HG03432 (cell line): ENCODE measurements around the gene NDUFS7.
"Not testable (repeated sequence)": the region's sequence is repeated elsewhere in the genome, so short reads cannot be mapped to it uniquely, and the experiment has no call there.

Experiments
- ATAC-seq: cut with Tn5 transposase; IDR thresholded peaks from one replicate; pipeline ENCODE4 v1.9.1; 2021; ENCODE audit warnings: mild to moderate bottlenecking, moderate library complexity; ENCODE audit not compliant: unreplicated experiment

The NDUFS7 gene

DNA sequence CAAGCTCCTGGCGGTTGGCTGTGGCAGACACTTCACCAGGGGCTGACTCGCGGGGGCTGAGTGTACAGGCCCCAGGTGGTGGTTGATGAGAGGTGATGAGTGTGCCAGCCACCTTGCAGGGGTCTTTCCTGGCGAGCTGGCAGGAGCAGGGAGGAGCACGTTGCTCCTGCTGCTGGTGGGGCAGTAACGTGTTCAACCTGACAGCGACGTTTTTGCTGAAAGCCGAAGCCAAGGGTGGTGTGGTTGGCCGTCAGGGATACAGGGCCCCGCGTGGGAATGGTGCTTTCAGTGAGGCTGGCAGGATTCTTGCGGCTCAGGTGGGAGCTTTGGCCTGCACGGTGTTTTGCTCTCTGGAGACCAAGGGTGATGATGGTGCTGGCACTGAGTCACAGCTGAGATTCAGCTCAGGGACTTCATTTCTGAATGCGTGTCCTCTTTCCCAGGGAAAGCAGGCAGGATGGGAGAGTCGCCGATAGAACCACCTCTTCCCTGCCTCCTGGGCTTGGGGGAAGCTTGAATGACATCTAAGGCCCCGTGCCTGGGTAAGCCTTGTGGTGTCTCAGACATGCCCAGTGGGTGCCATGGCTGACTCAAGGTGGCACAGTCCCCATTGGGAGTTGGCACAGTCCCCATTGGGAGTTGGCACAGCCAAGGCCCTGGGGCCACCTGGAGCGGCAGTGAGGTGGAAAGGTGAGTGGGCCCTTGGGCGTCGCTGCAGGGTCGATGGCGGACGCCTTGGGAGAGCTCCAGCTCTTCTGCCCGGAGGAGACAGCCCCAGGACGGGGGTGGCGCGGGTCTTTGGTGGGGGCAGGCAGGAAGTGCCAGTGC lies 32.5 kb downstream of the NDUFS7 start:
- no peak for ATAC-seq

GRCh38 chr19:1417145-1417544 lies 33.4 kb downstream of the NDUFS7 start:
- ATAC-seq: no peak

DNA sequence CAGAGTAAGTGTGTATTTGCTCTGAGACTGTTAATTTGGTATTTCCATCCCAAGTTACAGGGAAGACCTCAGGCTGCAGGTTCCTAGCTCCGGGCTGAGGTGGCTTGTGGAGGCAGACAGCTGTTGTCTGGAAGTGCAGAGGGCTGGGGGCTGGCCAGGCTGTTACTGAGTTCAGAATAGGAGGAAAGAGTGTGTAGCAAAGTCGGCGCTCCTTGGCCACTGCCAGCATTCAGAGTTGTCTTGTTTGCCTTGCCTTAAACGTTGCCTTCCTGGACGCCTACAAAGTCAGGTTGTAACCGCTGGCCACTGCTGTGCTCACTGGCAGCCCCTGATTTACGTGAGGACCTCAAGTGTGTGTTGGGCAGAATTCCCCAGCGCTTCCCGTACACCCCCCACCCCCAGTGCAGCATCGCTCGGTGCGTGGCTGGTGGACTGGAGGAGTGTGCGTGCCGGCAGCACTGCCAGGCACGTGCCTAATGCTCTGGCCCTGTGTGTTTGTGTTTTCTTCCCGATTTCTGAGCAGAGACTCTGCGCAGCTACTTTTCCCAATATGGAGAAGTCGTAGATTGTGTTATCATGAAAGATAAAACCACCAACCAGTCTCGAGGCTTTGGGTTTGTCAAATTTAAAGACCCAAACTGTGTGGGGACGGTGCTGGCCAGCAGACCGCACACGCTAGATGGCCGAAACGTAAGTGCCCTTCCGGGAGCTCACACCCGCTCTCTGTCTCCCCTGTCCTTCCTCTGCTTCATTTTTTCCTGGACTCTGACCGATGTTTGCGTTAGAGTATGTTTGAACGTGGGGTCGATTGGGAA lies 34.2 kb downstream of the NDUFS7 start:
- no peak for ATAC-seq

DNA sequence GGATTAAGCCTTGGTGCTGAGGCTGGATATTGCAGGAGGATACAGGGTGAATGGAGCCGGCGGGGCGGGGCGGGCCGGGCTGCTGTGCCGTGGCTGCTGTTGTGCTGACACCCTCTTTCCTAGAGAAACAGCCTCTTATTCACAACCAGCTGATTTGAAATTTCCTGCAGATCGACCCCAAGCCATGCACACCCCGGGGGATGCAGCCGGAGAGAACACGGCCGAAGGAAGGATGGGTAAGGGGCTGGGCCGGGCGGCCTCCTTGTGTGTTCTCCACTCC lies 34.7 kb downstream of the NDUFS7 start:
- ATAC-seq: no peak

DNA sequence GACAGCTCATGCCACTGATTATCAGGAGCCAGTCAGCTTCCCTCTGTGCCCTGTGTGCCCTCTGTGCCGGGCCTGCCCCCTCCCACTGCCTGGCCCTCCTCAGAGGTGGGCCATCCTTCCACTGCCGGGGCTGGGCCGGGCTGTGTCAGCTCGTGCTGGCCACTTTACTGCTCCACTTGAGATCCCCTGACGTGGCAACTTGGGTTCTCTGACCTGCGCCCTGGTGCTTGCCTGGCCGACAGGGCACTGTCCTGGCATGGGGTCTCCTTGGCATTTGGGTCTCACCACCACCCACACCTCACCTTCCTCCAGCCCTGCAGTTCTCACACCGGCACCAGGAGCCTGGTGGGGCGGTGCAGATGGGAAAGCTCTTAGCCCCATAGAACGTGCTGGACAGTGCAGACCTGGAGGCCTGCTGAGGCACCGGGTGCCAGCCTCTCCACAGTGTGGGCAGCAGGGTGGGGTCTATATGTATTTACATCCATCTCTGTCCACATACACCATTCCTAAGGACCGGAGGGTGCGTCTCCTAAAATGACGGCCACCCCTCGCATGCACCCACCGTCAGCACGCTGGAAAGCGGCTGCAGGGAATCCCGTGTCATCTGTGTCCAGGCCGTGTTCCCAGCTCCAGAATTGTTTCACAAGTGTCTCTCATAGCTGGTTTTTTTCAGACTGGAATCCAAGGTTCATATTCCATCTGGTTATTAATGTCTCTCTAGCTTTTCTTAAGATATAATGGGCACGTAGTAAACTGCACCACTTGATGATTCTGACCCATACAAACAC lies 35.4 kb downstream of the NDUFS7 start:
- no peak for ATAC-seq

DNA sequence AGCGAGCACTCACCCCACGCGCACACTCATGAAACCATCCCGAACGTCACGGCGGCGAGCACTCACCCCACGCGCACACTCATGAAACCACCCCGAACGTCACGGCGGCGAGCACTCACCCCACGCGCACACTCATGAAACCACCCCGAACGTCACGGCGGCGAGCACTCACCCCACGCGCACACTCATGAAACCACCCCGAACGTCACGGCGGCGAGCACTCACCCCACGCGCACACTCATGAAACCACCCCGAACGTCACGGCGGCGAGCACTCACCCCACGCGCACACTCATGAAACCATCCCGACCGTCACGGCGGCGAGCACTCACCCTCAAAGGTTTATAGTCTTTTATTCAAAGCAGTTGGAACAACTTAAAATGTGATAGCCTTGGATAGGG lies 36.4 kb downstream of the NDUFS7 start:
- not testable (repeated sequence) for ATAC-seq

- no peak for ATAC-seq
These were observed 36.9 kb downstream of the NDUFS7 start for GRCh38 chr19:1420590-1420989.

- ATAC-seq: no peak
These were observed 37.7 kb downstream of the NDUFS7 start for GRCh38 chr19:1421218-1421957.

DNA sequence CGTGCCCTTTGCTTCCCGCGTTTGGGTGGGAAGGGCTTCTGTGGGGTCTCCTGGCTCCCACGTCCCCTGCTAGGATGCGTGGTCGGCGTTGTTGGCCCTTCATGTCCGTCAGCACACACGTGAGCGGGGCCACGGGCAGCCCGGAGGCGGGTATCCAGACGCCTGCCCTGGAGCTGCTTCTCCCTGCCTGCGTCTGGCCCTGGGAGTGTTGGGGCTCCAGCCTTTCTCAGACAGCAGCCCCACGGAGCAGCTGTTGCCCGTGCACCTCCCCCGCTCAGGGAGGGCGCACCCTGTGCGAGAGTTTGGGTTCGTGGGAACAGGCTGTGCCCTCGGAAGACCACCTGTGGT lies 38.2 kb downstream of the NDUFS7 start:
- ATAC-seq: no peak

DNA sequence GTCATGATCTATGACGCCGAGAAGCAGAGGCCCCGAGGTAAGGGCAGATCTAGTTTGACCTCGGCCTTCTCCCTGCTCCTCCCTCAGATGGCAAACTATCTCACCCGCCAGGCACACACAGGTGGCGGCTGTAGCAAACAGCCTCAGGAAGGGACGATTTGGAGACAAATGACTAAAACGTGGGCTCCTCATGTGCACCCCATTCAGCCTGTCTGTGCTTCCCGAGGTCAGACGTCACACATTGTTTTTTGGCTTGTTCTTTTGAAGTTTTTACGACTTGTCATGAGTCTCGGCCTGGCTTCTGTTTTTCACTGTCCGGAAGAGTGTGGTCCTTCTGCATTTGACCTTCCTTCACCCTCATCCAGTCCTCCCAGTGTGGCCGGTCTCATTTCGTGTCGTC lies 38.7 kb downstream of the NDUFS7 start:
- no peak for ATAC-seq

GRCh38 chr19:1422943-1423342 lies 39.2 kb downstream of the NDUFS7 start:
- no peak for ATAC-seq

DNA sequence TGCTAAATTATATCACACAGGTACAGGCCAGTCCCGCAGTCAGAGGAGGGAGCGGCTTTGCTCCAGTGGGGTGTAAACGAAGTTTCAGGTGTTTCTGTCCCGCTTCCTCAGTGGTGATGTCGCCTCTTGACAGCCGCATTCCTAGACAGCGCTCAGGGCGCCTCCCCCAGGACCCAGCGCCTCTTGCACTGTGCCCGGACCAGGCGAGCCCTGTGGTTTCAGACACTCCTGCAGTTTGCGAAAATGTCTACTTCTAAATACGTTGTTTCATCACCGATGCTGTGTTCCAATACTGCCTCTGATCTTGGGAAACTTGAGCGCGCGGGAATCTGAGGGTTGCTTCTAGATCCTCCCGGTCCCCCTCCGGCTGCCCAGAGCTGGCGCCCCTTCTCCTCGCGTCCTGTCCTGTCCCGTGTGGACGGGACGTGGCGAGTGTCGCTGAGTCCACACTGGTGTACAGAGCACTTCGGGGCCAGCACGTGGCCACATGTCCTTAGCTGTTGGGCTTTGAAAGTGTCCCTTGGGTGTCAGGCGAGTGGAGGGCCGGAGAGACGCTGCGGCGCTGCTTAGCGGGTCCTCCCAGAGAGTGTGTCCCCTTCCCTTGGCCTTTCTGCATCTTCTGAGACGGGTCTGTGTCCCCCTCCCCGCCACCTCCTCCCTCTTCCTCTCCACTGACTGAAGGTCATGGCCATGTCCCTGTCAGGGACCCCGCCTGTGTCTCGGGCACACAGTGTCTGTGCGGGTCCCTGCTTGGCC lies 39.9 kb downstream of the NDUFS7 start:
- no peak for ATAC-seq

- no peak for ATAC-seq
These were observed 40.7 kb downstream of the NDUFS7 start for GRCh38 chr19:1424192-1424955.

GRCh38 chr19:1425102-1425837 lies 41.6 kb downstream of the NDUFS7 start:
- no peak for ATAC-seq

DNA sequence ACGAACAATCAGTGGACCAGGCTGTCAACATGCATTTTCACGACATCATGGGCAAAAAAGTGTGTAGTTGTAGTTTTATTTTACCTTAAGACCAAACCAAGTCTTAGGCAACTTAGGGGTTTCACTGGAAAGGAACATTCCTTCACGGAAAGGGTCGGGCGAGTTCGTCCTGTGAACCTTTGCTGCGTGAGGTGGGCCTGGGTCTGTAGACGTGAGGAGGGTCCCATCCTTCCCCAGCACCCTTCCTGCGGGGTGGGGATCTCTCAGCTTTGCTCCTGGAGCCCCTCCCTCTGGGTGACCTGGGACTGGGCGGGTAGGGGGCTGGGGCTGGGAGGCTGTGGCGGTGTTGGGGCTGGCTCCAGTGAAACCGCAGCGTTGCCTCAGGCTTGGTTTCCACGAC lies 42.2 kb downstream of the NDUFS7 start:
- no peak for ATAC-seq

- no peak for ATAC-seq
These were observed 43.0 kb downstream of the NDUFS7 start for GRCh38 chr19:1426736-1427135.

DNA sequence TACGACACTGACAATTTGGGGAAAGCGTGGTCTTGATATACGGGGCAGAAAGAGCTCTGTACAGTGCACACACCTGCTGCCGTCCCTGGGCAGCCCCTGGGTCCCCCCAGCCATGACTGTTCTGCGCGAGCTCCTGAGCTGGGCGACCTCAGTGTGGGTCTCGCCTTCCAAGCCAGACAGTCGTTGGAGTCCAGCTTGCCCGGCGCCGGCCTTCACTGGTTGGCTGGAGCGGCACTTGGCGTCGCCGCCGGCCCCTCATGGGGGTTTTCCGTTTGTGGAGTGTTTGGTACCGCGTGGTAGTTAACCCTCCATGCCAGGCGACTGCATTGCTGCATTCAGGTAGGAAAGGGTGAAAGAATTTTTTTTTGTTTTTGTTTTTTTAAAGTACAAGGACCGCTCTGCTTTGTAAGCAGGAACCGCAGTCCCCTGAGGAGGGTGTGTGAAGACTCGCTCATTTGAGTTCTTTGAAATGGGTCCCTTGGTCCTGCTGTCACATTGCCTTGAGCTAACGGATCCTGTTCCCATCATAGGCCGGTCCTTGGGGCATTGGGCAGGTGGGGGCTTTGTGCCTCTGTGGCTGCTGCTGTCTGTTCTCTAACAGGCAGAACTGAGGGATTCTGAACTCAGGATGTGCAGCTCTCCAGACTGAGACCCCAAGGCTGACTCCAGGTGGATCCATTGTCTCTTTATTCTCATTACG lies 43.7 kb downstream of the NDUFS7 start:
- ATAC-seq: no peak

GRCh38 chr19:1428738-1429391 lies 45.2 kb downstream of the NDUFS7 start:
- ATAC-seq: no peak
